Ishikawa (cell line): Measurements from ENCODE around the gene PALLD.
A peak's percentile ranks its signal among the peaks of the same experiment; 100 is the strongest.

ENCODE experiments used
- CEBPB ChIP-seq: IDR thresholded peaks from 2 replicates; pipeline ENCODE4 v1.6.1; 2012
- EGR1 ChIP-seq: IDR thresholded peaks from 2 replicates; pipeline ENCODE4 v1.6.1; 2012
- EP300 ChIP-seq: IDR thresholded peaks from 2 replicates; pipeline ENCODE4 v1.6.1; 2012; ENCODE audit warnings: borderline replicate concordance
- FOXM1 ChIP-seq: IDR thresholded peaks from 2 replicates; pipeline ENCODE4 v1.6.1; 2012; ENCODE audit warnings: low read depth, borderline replicate concordance
- MAX ChIP-seq: IDR thresholded peaks from 2 replicates; pipeline ENCODE4 v1.6.1; 2012
- NFIC ChIP-seq: IDR thresholded peaks from 2 replicates; pipeline ENCODE4 v1.6.1; 2012
- RAD21 ChIP-seq: IDR thresholded peaks from 2 replicates; pipeline ENCODE4 v1.6.1; 2012; ENCODE audit warnings: low read depth
- TAF1 ChIP-seq: IDR thresholded peaks from 2 replicates; pipeline ENCODE4 v1.6.1; 2012; ENCODE audit warnings: low read depth, mild to moderate bottlenecking
- TCF12 ChIP-seq: IDR thresholded peaks from 2 replicates; pipeline ENCODE4 v1.6.1; 2012; ENCODE audit warnings: low read depth
- TEAD4 ChIP-seq: IDR thresholded peaks from 2 replicates; pipeline ENCODE4 v1.6.1; 2012
- USF1 ChIP-seq: IDR thresholded peaks from 2 replicates; pipeline ENCODE4 v1.6.1; 2012
- YY1 ChIP-seq: IDR thresholded peaks from 2 replicates; pipeline ENCODE4 v1.6.1; 2012; ENCODE audit warnings: low read depth
- ZBTB7A ChIP-seq: IDR thresholded peaks from 2 replicates; pipeline ENCODE4 v1.6.1; 2012; ENCODE audit warnings: low read depth
- TF ChIP-seq, protein P1 (sequence below): IDR thresholded peaks from 2 replicates; pipeline ENCODE4 v1.6.1; 2012; ENCODE audit warnings: low read depth, mild to moderate bottlenecking

The PALLD gene

DNA sequence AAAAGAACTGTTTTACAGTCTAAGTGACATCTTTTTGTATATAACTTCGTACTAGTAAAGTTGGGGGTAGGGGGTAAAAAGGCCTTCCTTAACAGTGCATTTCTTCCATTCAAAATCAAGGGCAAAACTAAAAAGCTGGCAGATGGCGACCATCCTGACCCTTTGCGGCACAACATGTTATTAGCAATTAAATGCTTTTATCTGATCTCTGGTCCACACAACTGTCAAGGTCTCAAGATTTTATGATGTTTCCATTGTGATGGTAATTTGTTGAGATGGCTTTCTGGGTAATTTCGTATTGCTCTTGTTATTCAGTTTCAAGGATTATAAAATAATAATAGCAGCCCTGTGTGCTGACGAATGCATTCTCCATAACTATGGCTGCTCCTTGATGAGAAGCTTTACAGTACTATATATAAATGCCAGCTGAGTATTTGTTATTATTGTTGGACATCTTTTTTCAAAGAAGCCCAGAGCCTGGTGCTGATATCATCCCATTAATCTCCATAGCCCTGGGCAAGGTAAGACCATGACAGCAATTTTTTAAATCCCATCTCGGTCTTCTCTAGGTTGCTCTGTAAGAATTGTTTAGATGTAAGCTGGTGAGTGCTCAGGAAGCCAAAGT is 423.7 kb downstream of the PALLD start:
- TF ChIP-seq TCF12, result no peak
- TF ChIP-seq USF1, result no peak
- no peak for TF ChIP-seq EGR1
- TF ChIP-seq FOXM1, result no peak
- TF ChIP-seq YY1, result no peak
- TF ChIP-seq TEAD4, result no peak
- TF ChIP-seq NFIC, result no peak
- no peak for TF ChIP-seq CEBPB
- no peak for TF ChIP-seq EP300
- TF ChIP-seq MAX, result no peak

DNA sequence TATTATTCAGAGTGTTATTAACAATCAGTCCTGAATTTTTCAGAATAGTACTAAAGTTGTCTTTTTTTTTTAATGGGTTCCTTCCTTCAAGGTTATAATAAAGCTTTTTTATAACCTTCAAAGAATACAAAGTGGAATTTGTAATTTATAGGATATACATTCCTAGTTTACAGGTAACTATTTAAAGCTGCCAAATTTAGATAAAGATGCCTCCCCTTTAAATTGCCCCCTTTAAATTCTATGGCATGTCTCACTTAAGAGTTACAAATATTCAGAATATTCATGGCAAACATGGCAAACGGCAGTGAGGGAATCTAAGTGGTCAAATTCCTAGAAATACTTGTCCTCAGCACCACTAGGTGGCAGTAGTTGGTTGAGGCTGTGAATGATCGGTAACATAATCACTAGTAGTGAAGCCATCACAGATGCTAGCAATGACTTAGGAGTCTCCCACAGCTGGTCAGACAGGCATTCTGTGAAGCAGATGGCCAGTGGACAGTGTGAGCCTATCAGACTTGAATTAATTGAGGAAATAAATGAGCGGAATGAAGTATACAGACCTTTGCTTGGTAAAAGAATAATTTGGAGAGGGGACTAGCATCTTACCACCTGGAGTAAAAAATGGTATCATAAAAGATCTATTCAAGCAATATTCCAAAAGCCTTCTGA is 426.8 kb downstream of the PALLD start:
- TF ChIP-seq RAD21, result peak; percentile 66
- TF ChIP-seq TEAD4, result peak; percentile 52; the same call in 1 of the 2 replicates
- TF ChIP-seq ZBTB7A, result no peak

GRCh38 chr4:168924667-168925066 is 427.8 kb downstream of the PALLD start:
- TF ChIP-seq NFIC (no peak), TCF12 (no peak), RAD21 (no peak), TAF1 (no peak), FOXM1 (no peak)

DNA sequence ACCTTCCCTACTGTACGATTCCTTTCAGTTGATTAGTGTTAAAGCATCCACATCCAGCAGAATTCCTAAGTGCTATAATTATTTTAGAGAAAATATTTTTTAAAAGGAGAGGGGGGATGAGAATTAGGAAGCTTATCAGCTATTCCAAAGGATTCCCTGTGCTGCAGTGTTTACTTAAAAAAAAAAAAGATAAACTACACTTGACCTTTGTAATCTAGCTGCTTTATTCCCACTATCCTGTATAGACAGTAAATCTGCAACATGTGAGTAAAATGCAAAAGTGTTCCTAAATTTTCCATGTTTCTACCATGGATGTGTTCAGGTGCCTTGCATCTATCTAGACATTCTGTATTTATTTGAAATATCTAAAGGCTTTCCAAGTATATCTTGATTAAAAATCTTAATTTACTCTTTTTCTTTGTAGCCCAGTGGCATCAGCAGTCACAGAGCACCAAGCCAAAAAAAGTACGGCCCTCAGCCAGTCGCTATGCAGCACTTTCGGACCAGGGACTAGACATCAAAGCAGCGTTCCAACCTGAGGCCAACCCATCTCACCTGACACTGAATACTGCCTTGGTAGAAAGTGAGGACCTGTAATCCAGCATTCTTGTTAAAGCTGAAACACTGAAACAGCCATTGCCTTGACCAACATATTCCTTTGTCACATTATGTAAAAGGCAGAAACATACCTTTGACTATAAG is 429.1 kb downstream of the PALLD start:
- no peak for TF ChIP-seq NFIC
- TF ChIP-seq TCF12, result no peak
- TF ChIP-seq USF1, result no peak

GRCh38 chr4:168928346-168928745 is 431.5 kb downstream of the PALLD start:
- TF ChIP-seq TEAD4 (no peak), RAD21 (no peak), EP300 (no peak), EGR1 (no peak), ZBTB7A (no peak), CEBPB (no peak), YY1 (no peak)
- TF ChIP-seq, protein P1, sequence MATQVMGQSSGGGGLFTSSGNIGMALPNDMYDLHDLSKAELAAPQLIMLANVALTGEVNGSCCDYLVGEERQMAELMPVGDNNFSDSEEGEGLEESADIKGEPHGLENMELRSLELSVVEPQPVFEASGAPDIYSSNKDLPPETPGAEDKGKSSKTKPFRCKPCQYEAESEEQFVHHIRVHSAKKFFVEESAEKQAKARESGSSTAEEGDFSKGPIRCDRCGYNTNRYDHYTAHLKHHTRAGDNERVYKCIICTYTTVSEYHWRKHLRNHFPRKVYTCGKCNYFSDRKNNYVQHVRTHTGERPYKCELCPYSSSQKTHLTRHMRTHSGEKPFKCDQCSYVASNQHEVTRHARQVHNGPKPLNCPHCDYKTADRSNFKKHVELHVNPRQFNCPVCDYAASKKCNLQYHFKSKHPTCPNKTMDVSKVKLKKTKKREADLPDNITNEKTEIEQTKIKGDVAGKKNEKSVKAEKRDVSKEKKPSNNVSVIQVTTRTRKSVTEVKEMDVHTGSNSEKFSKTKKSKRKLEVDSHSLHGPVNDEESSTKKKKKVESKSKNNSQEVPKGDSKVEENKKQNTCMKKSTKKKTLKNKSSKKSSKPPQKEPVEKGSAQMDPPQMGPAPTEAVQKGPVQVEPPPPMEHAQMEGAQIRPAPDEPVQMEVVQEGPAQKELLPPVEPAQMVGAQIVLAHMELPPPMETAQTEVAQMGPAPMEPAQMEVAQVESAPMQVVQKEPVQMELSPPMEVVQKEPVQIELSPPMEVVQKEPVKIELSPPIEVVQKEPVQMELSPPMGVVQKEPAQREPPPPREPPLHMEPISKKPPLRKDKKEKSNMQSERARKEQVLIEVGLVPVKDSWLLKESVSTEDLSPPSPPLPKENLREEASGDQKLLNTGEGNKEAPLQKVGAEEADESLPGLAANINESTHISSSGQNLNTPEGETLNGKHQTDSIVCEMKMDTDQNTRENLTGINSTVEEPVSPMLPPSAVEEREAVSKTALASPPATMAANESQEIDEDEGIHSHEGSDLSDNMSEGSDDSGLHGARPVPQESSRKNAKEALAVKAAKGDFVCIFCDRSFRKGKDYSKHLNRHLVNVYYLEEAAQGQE, result no peak

DNA sequence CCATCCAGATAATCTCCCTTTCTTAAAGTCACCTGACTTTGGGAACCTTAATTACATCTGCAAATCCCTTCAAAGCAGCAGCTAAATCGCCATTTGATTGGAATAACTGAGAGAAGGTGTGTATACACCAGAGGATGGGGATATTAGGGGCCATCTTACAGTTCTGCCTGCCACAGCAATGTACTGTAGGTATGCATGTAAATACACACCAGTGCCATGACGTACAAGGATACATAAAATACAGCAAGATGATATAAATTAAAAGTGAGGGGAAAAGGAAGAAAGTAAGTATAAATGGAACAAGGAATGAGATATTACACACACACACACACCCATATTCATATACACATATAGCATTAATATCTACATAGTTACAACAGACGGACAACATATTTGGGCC is 432.0 kb downstream of the PALLD start:
- TF ChIP-seq NFIC (no peak), RAD21 (no peak), USF1 (no peak), EP300 (no peak), EGR1 (no peak), ZBTB7A (no peak), YY1 (no peak), TEAD4 (no peak), FOXM1 (no peak)
- TF ChIP-seq, protein P1, result no peak
